ENCODE results near the gene SLC16A3. TPM values are rescaled to one million over a fixed set of nuclear protein-coding genes. Genes with fewer than 3 reads are reported as not detected.
"Not testable (repeated sequence)": the region's sequence is repeated elsewhere in the genome, so short reads cannot be mapped to it uniquely, and the experiment has no call there.

SLC16A3 gene
- total and polyA plus RNA-seq, 2 experiments from 2014 or later = 3.5 to 10.6 TPM

- TF ChIP-seq ZNF462 (CRISPR knock-in tag; IDR thresholded peaks at IDR 0.05) (no peak), ZNF331 (CRISPR knock-in tag; IDR thresholded peaks at IDR 0.05; ENCODE audit: low read depth) (no peak)
Measured at GRCh38 chr17:82257473-82257872, 28.6 kb downstream of the SLC16A3 start (continued).

- H3K4me3 ChIP-seq = no peak overlapping the region
- H2AFZ ChIP-seq = no peak overlapping the region
- no peaks in the 10 kb centered on the region for H3K4me1 ChIP-seq (ENCODE audit: insufficient read depth)
- peaks cover 4% of the 10 kb centered on the region for H3K9me3 Mint-ChIP-seq
- TF ChIP-seq EZH2 (IDR thresholded peaks at IDR 0.05; ENCODE audit: low read depth, unreplicated experiment) = no peak
- peaks cover 52% of the 10 kb centered on the region for H3K36me3 ChIP-seq (ENCODE audit: insufficient read depth)
- DNase-seq (ENCODE audit: low spot score) = no peak
- H3K27me3 ChIP-seq (ENCODE audit: insufficient read depth) = no peaks in the 10 kb centered on the region
- H3K27ac Mint-ChIP-seq = no peak overlapping the region
- peaks cover 82% of the 10 kb centered on the region for H3K36me3 Mint-ChIP-seq (ENCODE audit: low read depth)
- H4K20me1 ChIP-seq (replicated peaks; ENCODE audit: insufficient read depth) = peaks cover 55% of the 10 kb centered on the region
- H3F3A ChIP-seq (replicated peaks; ENCODE audit: low read depth) = peaks cover 19% of the 10 kb centered on the region
- H3K4me2 ChIP-seq = no peak overlapping the region
- peaks cover 8% of the 10 kb centered on the region for H3K27me3 Mint-ChIP-seq (ENCODE audit: insufficient read depth, low read depth, poor library complexity)
- H3K9me2 ChIP-seq (ENCODE audit: insufficient read depth) = no peaks in the 10 kb centered on the region
- ATAC-seq = no peak
- peaks cover 71% of the 10 kb centered on the region for H3K79me2 ChIP-seq (replicated peaks; ENCODE audit: insufficient read depth)
- H3K27ac ChIP-seq (ENCODE audit: low read depth) = no peak overlapping the region
- no peak overlapping the region for H3K4me3 Mint-ChIP-seq
- no peaks in the 10 kb centered on the region for H3K4me1 Mint-ChIP-seq
Measured at GRCh38 chr17:82258555-82258954, 29.7 kb downstream of the SLC16A3 start.

GRCh38 chr17:82259972-82260961 lies 31.4 kb downstream of the SLC16A3 start:
- H3K9me2 ChIP-seq (ENCODE audit: insufficient read depth); H2AFZ ChIP-seq; H3K27me3 Mint-ChIP-seq (ENCODE audit: insufficient read depth, low read depth, poor library complexity); ATAC-seq; H3K9me3 Mint-ChIP-seq; H3K27me3 ChIP-seq (ENCODE audit: insufficient read depth); H3K4me3 Mint-ChIP-seq; H3K4me2 ChIP-seq; H3K4me1 Mint-ChIP-seq; H3K4me3 ChIP-seq; H3K4me1 ChIP-seq (ENCODE audit: insufficient read depth); H3K27ac ChIP-seq (ENCODE audit: low read depth); H3K27ac Mint-ChIP-seq; DNase-seq (ENCODE audit: low spot score): not testable (repeated sequence)
- peaks cover 18% of the 10 kb centered on the region for H3F3A ChIP-seq (replicated peaks; ENCODE audit: low read depth)
- H3K36me3 Mint-ChIP-seq (ENCODE audit: low read depth) = peaks cover 97% of the 10 kb centered on the region
- peaks cover 65% of the 10 kb centered on the region for H3K36me3 ChIP-seq (ENCODE audit: insufficient read depth)
- H3K79me2 ChIP-seq (replicated peaks; ENCODE audit: insufficient read depth) = peaks cover 88% of the 10 kb centered on the region
- peaks cover 69% of the 10 kb centered on the region for H4K20me1 ChIP-seq (replicated peaks; ENCODE audit: insufficient read depth)

Measured in GM23338 (cell line).